ENCODE data around the gene FBXL7.

DNA sequence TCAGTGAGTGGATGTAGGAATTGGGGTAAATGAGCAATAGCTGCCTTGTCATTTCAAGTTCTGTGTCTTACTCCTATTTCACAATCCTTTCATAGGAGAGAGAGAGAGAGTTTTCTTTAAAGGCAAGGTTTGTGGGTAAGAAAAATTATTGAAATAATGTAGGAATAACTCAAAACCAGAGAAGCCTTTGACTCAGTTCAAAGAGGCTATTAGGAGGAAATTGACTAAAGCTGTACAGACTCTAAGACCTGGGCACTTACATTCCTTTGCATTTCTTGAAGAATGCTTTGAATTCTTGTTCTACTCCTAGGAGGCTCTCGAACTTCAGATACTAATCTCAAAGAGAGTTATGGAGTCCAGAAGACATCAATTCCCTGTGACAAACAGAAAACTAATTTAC is 257.1 kb downstream of the FBXL7 start:
- TF ChIP-seq CTCF (IDR thresholded peaks at IDR 0.05; ENCODE audit: low read depth, low read length) = no peak
- TF ChIP-seq EZH2phosphoT487 (IDR thresholded peaks at IDR 0.05; ENCODE audit: low read depth) = no peak

Data from OCI-LY3 (cell line).